Heart right ventricle (tissue), 16 donors: ENCODE measurements around the gene ALKBH4. TPM values are rescaled to one million over a fixed set of nuclear protein-coding genes. Genes with fewer than 3 reads are reported as not detected.

Source experiments
- ATAC-seq, 8 donors: fragments of 200-7000 bp; cut with Tn5 transposase; one replicate each; pipeline ENCODE4 v1.9.1; 2020; ENCODE audit warnings: mild to moderate bottlenecking in 8 of 8, moderate library complexity in 8 of 8, moderate number of reproducible peaks in 1 of 8
- DNase-seq, 2 donors: peaks; one replicate each; pipeline ENCODE4 v3.0.0-alpha.2; 2020
- H3K27ac ChIP-seq, 10 donors: fragments of 200-600 bp; sonication (generic) in 2 of 10; one replicate each; pipeline versions ENCODE4 v1.5.0 to v1.8.0; 2020 to 2022; ENCODE audit warnings: mild to moderate bottlenecking in 3 of 10
- H3K27me3 ChIP-seq, 7 donors: fragments of 200-600 bp; one replicate each; pipeline ENCODE4 v1.8.0; 2021 to 2022; ENCODE audit warnings: mild to moderate bottlenecking in 2 of 7
- H3K36me3 ChIP-seq, 9 donors: fragments of 200-600 bp; sonication (generic) in 1 of 9; one replicate each; pipeline versions ENCODE4 v1.5.0 to v1.8.0; 2020 to 2022; ENCODE audit warnings: mild to moderate bottlenecking in 2 of 9
- H3K4me1 ChIP-seq, 9 donors: fragments of 200-600 bp; sonication (generic) in 1 of 9; one replicate each; pipeline versions ENCODE4 v1.5.0 to v1.8.0; 2020 to 2022; ENCODE audit warnings: mild to moderate bottlenecking in 4 of 9
- H3K4me3 ChIP-seq, 10 donors: fragments of 200-600 bp; sonication (generic) in 2 of 10; one replicate each; pipeline versions ENCODE4 v1.5.0 to v1.8.0; 2020 to 2022; ENCODE audit warnings: mild to moderate bottlenecking in 7 of 10, moderate library complexity in 2 of 10
- H3K9me3 ChIP-seq, 11 donors: fragments of 200-600 bp in 10 of 11; sonication (generic) in 2 of 11; one replicate each; pipeline versions ENCODE4 v1.5.0 to v1.8.0; 2013 to 2022; ENCODE audit warnings: mild to moderate bottlenecking in 2 of 11, control low read depth in 1 of 11, moderate library complexity in 1 of 11
- CTCF ChIP-seq, 9 donors: fragments of 200-600 bp; sonication (generic) in 2 of 9; IDR thresholded peaks; one replicate each; pipeline versions ENCODE4 v1.5.0 to v1.8.0; 2021 to 2022; ENCODE audit warnings: antibody characterized with exemption in 9 of 9, mild to moderate bottlenecking in 5 of 9, moderate library complexity in 1 of 9
- WGBS, 2 donors: extraction: QIAGEN DNeasy Blood & Tissue Kit; methylation state at CpG; one replicate each; pipeline ENCODE4 v1.1.7; 2013; ENCODE audit warnings: inconsistent platforms in 1 of 2; 5-methylcytosine and 5-hydroxymethylcytosine counted together
- intact Hi-C, 10 donors: fragments of 100-400 bp; cut with DNase I; formaldehyde crosslinking; loops; one replicate each; pipeline versions ENCODE4 v1.11.1 to v1.14.2; 2022
- polyA plus RNA-seq, 2 donors: library from polyadenylated mRNA; stranded (reverse); fragments of 200-250 nt; gene quantifications; one replicate each; pipeline ENCODE4 v1.2.3, GENCODE V29; 2013
- total RNA-seq, 10 donors: library from RNA; stranded (reverse); fragmentation: NEBNext Ultra II Directional in 3 of 10; extraction: Animal tissue kit (Norgen Biotek cat#: 25700) in 3 of 10; gene quantifications; one replicate each; pipeline versions ENCODE4 v1.2.1 to v1.2.4, GENCODE V29; 2021 to 2023
- donor health status: Arrhythmogenic right ventricular cardiomyopathy.
- donor health status: ischemic (EF 13 %, LVEDD 7.1; RV severe dilation, severe dysfunction).
- donor health status: healthy with polysubstance abuse.
- donor health status: DM: no; HTN: yes; CAD: no.
- donor health status: DM: no; HTN: no; CAD: no.
- donor health status: ischemic (EF 25% LVEDD 6.9; RV normal size, moderate dysfunction).
- donor health status: ischemic (EF 25% LVEDD 5.7; RV mildly dilated, moderate dysfunction).
- donor health status: healthy.
- donor health status: DM: yes; HTN: yes; CAD: no.
- donor health status: Ischemic cardiomyopathy.
- donor health status: ischemic (EF 35%, LVEDD 5.7; RV mildly dilated, moderate dysfunction).
- donor health status: nonischemic (EF 11% LVEDD 7.7; RV severe dilation, severe dysfunction).
- donor health status: DM: yes; HTN: yes; CAD: no.
- donor health status: PGD.
- donor health status: ischemic (EF 29% LVEDD 5.4; RV normal size, mild dysfunction).
- donor health status: nonischemic (EF 23%, LVEDD 6.1; RV moderate dilation, normal function).

ALKBH4 gene
- total and polyA plus RNA-seq, 12 donors = 4.4 to 8.6 (median 6.7) TPM

- TF ChIP-seq CTCF (IDR thresholded peaks at IDR 0.05) = no peak
- Histone ChIP-seq H3K27ac (no peak overlapping the region), H3K4me3 (no peak overlapping the region), H3K36me3 (peaks cover 0 to 49% (median 0%) of the 10 kb centered on the region in 9 donors), H3K9me3 (no peaks in the 10 kb centered on the region), H3K27me3 (no peaks in the 10 kb centered on the region), H3K4me1 (peaks cover 0 to 44% (median 15%) of the 10 kb centered on the region in 9 donors)
- ATAC-seq = no peak
- no peak for DNase-seq
- WGBS, 2 donors = 95 to 96% methylated on average over 10 of the region's 10 CpGs
- intact Hi-C loops = no loop called here
Measured at GRCh38 chr7:102436118-102436517, 28.5 kb downstream of the ALKBH4 start.

GRCh38 chr7:102434039-102434486 lies 30.6 kb downstream of the ALKBH4 start:
- TF ChIP-seq CTCF (IDR thresholded peaks at IDR 0.05) = no peak
- Histone ChIP-seq H3K9me3 (no peaks in the 10 kb centered on the region), H3K27ac (peak overlapping the region in 8 of 10 donors; percentile 64 to 96 (median 78)), H3K36me3 (peaks cover 0 to 30% (median 0%) of the 10 kb centered on the region in 9 donors), H3K27me3 (no peaks in the 10 kb centered on the region), H3K4me1 (peaks cover 0 to 49% (median 12%) of the 10 kb centered on the region in 9 donors), H3K4me3 (peak overlapping the region; percentile 67 to 97 (median 82))
- no peak for DNase-seq
- intact Hi-C loops = no loop called here
- ATAC-seq = peak in 5 of 8 donors; percentile 7 to 21 (median 19)
- WGBS, 2 donors = 33 to 36% methylated on average over 9 of the region's 9 CpGs

- peak; percentile 78 to 85 for DNase-seq
- ATAC-seq = peak; percentile 71 to 90 (median 82)
- no peaks in the 10 kb centered on the region for H3K9me3 ChIP-seq
- H3K36me3 ChIP-seq = peaks cover 0 to 23% (median 0%) of the 10 kb centered on the region in 9 donors
- WGBS, 2 donors = 1% methylated on average over 56 to 90 of the region's 90 CpGs
- intact Hi-C loops = no loop called here
- H3K27ac ChIP-seq = peak within 1 kb of the TSS in 8 of 10 donors; percentile 64 to 96 (median 78)
- H3K4me3 ChIP-seq = peak within 1 kb of the TSS; percentile 67 to 97 (median 82)
- H3K27me3 ChIP-seq = no peaks in the 10 kb centered on the region
- no peak for TF ChIP-seq CTCF (IDR thresholded peaks at IDR 0.05)
- H3K4me1 ChIP-seq = peaks cover 0 to 49% (median 12%) of the 10 kb centered on the region in 9 donors
Measured at GRCh38 chr7:102433219-102434038, 31.2 kb downstream of the ALKBH4 start, which contains the start of gene ORAI2. TSS of gene ORAI2 (plus strand) at chr7:102433575. CDS start at chr7:102438957, 5,382 bp downstream.

GRCh38 chr7:102432442-102433218 lies 32.0 kb downstream of the ALKBH4 start:
- WGBS, 2 donors = 34 to 38% methylated on average over 24 to 27 of the region's 27 CpGs
- Histone ChIP-seq H3K4me3 (peak overlapping the region in 9 of 10 donors; percentile 71 to 97 (median 83)), H3K9me3 (no peaks in the 10 kb centered on the region), H3K36me3 (peaks cover 0 to 17% (median 0%) of the 10 kb centered on the region in 9 donors), H3K4me1 (peaks cover 0 to 54% (median 12%) of the 10 kb centered on the region in 9 donors), H3K27ac (peak overlapping the region in 7 of 10 donors; percentile 56 to 96 (median 65)), H3K27me3 (no peaks in the 10 kb centered on the region)
- DNase-seq (no peak), ATAC-seq (peak; percentile 6 to 42 (median 13))
- TF ChIP-seq CTCF (IDR thresholded peaks at IDR 0.05) = no peak
- intact Hi-C loops = no loop called here
